Fibroblast of lung (primary cell): ENCODE data around the gene SYNE1. TPM values are rescaled to one million over a fixed set of nuclear protein-coding genes. Genes with fewer than 3 reads are reported as not detected.
"Not testable (repeated sequence)": the region's sequence is repeated elsewhere in the genome, so short reads cannot be mapped to it uniquely, and the experiment has no call there.

Experiments
- DNase-seq, 2 donors: peaks; one replicate each; pipeline versions ENCODE4 v3.0.0 to v3.0.0-alpha.2; 2010; ENCODE audit warnings: low read depth in 2 of 2
- H2AFZ ChIP-seq: 2 replicates; pipeline ENCODE4 v1.5.1; 2012; ENCODE audit warnings: low read length, control low read depth, inconsistent platforms
- H3K27ac ChIP-seq: 2 replicates; pipeline ENCODE4 v1.5.1; 2011; ENCODE audit warnings: low read length, control low read depth; ENCODE audit not compliant: insufficient read depth
- H3K27me3 ChIP-seq: 2 replicates; pipeline ENCODE4 v1.5.1; 2011; ENCODE audit warnings: mild to moderate bottlenecking, low read length; ENCODE audit not compliant: control insufficient read depth, insufficient read depth
- H3K36me3 ChIP-seq: 2 replicates; pipeline ENCODE4 v1.5.1; 2011; ENCODE audit warnings: low read length; ENCODE audit not compliant: control insufficient read depth, insufficient read depth
- H3K4me1 ChIP-seq: 2 replicates; pipeline ENCODE4 v1.5.1; 2011; ENCODE audit warnings: low read length; ENCODE audit not compliant: control insufficient read depth, insufficient read depth; ENCODE audit errors: extremely low read depth
- H3K4me2 ChIP-seq: 2 replicates; pipeline ENCODE4 v1.5.1; 2011; ENCODE audit warnings: low read length, control low read depth; ENCODE audit not compliant: insufficient read depth; ENCODE audit errors: extremely low read depth
- H3K4me3 ChIP-seq, 4 experiments: fragments of 200-600 bp in 1 of 4; sonication (generic) in 1 of 4; replicated peaks in 1 of 4; 2 replicates each; pipeline ENCODE4 v1.5.1; 2011 to 2016; ENCODE audit warnings: low read length in 4 of 4, low read depth in 3 of 4, mild to moderate bottlenecking in 3 of 4, control low read depth in 2 of 4, inconsistent platforms in 1 of 4, mixed read lengths in 1 of 4; ENCODE audit not compliant: insufficient read depth in 1 of 4; ENCODE audit errors: control extremely low read depth in 1 of 4
- H3K79me2 ChIP-seq: 2 replicates; pipeline ENCODE4 v1.5.1; 2012; ENCODE audit warnings: mild to moderate bottlenecking, low read length, inconsistent platforms; ENCODE audit not compliant: control insufficient read depth, insufficient read depth
- H3K9ac ChIP-seq: 2 replicates; pipeline ENCODE4 v1.5.1; 2011; ENCODE audit warnings: mild to moderate bottlenecking, low read length, control low read depth; ENCODE audit not compliant: insufficient read depth
- H3K9me3 ChIP-seq: 2 replicates; pipeline ENCODE4 v1.5.1; 2012; ENCODE audit warnings: low read depth, low read length; ENCODE audit not compliant: control insufficient read depth, insufficient read depth
- H4K20me1 ChIP-seq: 2 replicates; pipeline ENCODE4 v1.5.1; 2011; ENCODE audit warnings: low read length; ENCODE audit not compliant: control insufficient read depth, insufficient read depth; ENCODE audit errors: extremely low read depth
- EZH2 ChIP-seq: IDR thresholded peaks from 2 replicates; pipeline ENCODE4 v1.5.1; 2012; ENCODE audit warnings: low read length, control low read depth, mild to moderate bottlenecking; ENCODE audit errors: missing control alignments
- polyA minus RNA-seq: library from RNA; depleted of rRNA, polyadenylated mRNA; stranded (reverse); fragments of >200 nt; gene quantifications from 2 replicates; pipeline ENCODE4 v1.2.3, GENCODE V29; 2011; ENCODE audit warnings: low replicate concordance
- polyA plus RNA-seq, 2 donors: library from polyadenylated mRNA; depleted of rRNA in 1 of 2; stranded (reverse) in 1 of 2; unstranded in 1 of 2; fragments of >200 nt; gene quantifications; 2 replicates each; pipeline ENCODE4 v1.2.1, GENCODE V29; 2011 to 2012; ENCODE audit warnings: missing spikeins in 1 of 2
- total RNA-seq: library from RNA; depleted of rRNA; stranded (reverse); fragments of >200 nt; gene quantifications from 2 replicates; pipeline ENCODE4 v1.2.1, GENCODE V29; 2014
- TF ChIP-seq, protein P1 (sequence below), 2 donors: IDR thresholded peaks in 1 of 2; conservative IDR thresholded peaks in 1 of 2; 1 replicate in 1 of 2; 2 replicates in 1 of 2; pipeline ENCODE4 v1.5.1; 2011 to 2012; ENCODE audit warnings: low read length in 2 of 2, control low read depth in 1 of 2, inconsistent platforms in 1 of 2, low read depth in 1 of 2, mild to moderate bottlenecking in 1 of 2

The SYNE1 gene, protein sequence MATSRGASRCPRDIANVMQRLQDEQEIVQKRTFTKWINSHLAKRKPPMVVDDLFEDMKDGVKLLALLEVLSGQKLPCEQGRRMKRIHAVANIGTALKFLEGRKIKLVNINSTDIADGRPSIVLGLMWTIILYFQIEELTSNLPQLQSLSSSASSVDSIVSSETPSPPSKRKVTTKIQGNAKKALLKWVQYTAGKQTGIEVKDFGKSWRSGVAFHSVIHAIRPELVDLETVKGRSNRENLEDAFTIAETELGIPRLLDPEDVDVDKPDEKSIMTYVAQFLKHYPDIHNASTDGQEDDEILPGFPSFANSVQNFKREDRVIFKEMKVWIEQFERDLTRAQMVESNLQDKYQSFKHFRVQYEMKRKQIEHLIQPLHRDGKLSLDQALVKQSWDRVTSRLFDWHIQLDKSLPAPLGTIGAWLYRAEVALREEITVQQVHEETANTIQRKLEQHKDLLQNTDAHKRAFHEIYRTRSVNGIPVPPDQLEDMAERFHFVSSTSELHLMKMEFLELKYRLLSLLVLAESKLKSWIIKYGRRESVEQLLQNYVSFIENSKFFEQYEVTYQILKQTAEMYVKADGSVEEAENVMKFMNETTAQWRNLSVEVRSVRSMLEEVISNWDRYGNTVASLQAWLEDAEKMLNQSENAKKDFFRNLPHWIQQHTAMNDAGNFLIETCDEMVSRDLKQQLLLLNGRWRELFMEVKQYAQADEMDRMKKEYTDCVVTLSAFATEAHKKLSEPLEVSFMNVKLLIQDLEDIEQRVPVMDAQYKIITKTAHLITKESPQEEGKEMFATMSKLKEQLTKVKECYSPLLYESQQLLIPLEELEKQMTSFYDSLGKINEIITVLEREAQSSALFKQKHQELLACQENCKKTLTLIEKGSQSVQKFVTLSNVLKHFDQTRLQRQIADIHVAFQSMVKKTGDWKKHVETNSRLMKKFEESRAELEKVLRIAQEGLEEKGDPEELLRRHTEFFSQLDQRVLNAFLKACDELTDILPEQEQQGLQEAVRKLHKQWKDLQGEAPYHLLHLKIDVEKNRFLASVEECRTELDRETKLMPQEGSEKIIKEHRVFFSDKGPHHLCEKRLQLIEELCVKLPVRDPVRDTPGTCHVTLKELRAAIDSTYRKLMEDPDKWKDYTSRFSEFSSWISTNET (N-terminal part only)
- total RNA-seq (125 and 219 TPM in 2 replicates), polyA plus RNA-seq (19.3 and 21.7 TPM in 2 replicates), polyA minus RNA-seq (127 and 149 TPM in 2 replicates)
- polyA plus RNA-seq (2012), result 17.2 and 22.6 TPM in 2 replicates

DNA sequence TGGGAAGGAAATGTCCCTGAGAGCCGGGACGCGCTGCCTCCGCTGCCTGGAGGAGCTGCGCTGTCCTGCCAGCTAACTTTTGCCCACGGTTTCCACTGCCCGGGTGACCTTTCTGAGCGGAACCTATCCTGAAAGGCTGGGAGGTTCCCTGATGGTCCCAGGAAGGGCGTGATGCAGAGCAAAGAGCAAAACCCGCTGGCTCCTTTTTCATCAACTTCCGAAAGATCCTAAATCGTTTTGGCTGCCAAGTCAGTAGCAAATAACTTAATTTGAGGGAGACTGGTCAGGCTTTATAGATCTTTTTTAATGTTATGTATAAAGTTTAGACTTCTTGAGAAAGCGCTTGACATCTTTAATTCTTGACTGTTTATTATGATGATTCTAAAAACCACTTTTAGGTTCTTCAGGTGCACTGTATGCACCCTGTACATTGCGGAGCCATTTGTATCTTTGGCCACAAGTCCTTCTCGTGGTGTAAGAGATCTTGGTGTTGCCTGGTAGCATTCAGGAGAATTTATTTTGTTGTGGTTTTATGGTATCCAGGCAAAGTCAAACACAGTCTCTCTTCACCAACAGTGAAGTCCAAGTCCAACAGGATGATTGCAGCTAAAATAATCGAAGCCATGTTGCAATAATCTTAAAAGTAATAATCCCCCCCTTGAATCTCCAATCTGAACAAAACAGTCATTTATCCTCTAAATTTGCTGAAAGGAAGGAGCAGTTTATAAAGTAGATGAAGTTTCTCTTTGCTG lies at the start of gene SYNE1:
TSS of gene SYNE1 (minus strand) at position 67 of the 752 bp plus-strand sequence. CDS start 9,031 bp downstream, outside the sequence.
- Histone ChIP-seq H3K36me3 (no peaks in the 10 kb centered on the region), H3K79me2 (no peaks in the 10 kb centered on the region), H4K20me1 (no peaks in the 10 kb centered on the region), H3K4me3 (peak within 1 kb of the TSS; percentile 61 to 76 (median 71)), H3K27ac (peak within 1 kb of the TSS; percentile 48), H3K4me1 (no peaks in the 10 kb centered on the region), H3K9ac (peak within 1 kb of the TSS; percentile 60), H3K27me3 (no peaks in the 10 kb centered on the region), H3K9me3 (no peaks in the 10 kb centered on the region), H3K4me2 (peak within 1 kb of the TSS; percentile 92), H2AFZ (peak within 1 kb of the TSS; percentile 98)
- no peak for TF ChIP-seq EZH2
- TF ChIP-seq, protein P1, sequence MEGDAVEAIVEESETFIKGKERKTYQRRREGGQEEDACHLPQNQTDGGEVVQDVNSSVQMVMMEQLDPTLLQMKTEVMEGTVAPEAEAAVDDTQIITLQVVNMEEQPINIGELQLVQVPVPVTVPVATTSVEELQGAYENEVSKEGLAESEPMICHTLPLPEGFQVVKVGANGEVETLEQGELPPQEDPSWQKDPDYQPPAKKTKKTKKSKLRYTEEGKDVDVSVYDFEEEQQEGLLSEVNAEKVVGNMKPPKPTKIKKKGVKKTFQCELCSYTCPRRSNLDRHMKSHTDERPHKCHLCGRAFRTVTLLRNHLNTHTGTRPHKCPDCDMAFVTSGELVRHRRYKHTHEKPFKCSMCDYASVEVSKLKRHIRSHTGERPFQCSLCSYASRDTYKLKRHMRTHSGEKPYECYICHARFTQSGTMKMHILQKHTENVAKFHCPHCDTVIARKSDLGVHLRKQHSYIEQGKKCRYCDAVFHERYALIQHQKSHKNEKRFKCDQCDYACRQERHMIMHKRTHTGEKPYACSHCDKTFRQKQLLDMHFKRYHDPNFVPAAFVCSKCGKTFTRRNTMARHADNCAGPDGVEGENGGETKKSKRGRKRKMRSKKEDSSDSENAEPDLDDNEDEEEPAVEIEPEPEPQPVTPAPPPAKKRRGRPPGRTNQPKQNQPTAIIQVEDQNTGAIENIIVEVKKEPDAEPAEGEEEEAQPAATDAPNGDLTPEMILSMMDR (conservative IDR thresholded peaks at IDR 0.05 in 1 of 2, IDR thresholded peaks at IDR 0.05 in 1 of 2; ENCODE audit: low read depth in 1 of 2, low read length in 2 of 2), result no peak
- peak; percentile 14 to 25 for DNase-seq

DNA sequence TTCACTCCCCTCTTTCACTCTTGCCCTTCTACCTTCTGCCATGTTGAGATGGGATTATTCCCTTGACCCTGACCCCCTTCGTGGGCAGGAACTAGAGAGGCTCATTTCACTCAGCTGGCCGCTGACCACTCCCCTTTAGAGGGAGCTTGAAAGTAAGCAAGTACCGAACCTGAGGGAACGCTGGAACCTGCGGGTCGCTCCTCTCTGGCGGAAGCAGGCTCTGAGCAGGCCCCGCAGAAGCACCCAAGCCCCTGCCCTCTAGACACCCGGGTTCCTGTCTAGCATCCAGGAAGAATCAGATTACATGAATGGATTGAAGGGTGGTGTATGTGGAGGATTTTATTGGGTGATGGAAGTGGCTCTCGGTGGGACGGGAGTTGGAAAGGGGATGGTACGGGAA lies 48.7 kb upstream of the SYNE1 start:
- no peak overlapping the region for H3K4me3 ChIP-seq
- H3K36me3 ChIP-seq, result no peaks in the 10 kb centered on the region
- no peak overlapping the region for H3K27ac ChIP-seq
- TF ChIP-seq EZH2, result no peak
- TF ChIP-seq, protein P1 (conservative IDR thresholded peaks at IDR 0.05 in 1 of 2, IDR thresholded peaks at IDR 0.05 in 1 of 2; ENCODE audit: low read depth in 1 of 2, low read length in 2 of 2), result no peak
- H3K79me2 ChIP-seq, result no peaks in the 10 kb centered on the region
- no peak overlapping the region for H2AFZ ChIP-seq
- no peak overlapping the region for H3K9ac ChIP-seq
- H3K4me1 ChIP-seq, result no peaks in the 10 kb centered on the region
- no peaks in the 10 kb centered on the region for H3K9me3 ChIP-seq
- no peak for DNase-seq
- no peaks in the 10 kb centered on the region for H3K27me3 ChIP-seq
- no peaks in the 10 kb centered on the region for H4K20me1 ChIP-seq
- no peak overlapping the region for H3K4me2 ChIP-seq

DNA sequence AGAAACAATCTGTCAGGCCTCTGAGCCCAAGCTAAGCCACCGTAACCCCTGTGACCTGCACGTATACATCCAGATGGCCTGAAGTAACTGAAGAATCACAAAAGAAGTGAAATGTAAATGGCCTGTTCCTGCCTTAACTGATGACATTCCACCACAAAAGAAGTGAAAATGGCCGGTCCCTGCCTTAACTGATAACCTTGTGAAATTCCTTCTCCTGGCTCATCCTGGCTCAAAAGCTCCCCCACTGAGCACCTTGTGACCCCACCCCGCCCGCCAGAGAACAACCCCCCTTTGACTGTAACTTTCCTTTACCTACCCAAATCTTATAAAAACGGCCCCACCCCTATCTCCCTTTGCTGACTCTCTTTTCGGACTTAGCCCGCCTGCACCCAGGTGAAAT lies 45.8 kb upstream of the SYNE1 start:
- H3K36me3 ChIP-seq, H3K27me3 ChIP-seq, H4K20me1 ChIP-seq, DNase-seq, H2AFZ ChIP-seq, H3K4me3 ChIP-seq, H3K9me3 ChIP-seq, H3K27ac ChIP-seq, H3K9ac ChIP-seq, H3K4me2 ChIP-seq, H3K4me1 ChIP-seq, H3K79me2 ChIP-seq: not testable (repeated sequence)
